Fibroblast of skin of scalp (primary cell): ENCODE measurements around the gene TMEM19.
A peak's percentile ranks its signal among the peaks of the same experiment; 100 is the strongest.

Experiments
- DNase-seq: peaks from one replicate; pipeline ENCODE4 v3.0.0-alpha.2; 2013

Gene TMEM19

GRCh38 chr12:71719647-71720370, 33.9 kb downstream of the TMEM19 start:
- DNase-seq, result no peak

GRCh38 chr12:71721783-71722505, 36.1 kb downstream of the TMEM19 start:
- no peak for DNase-seq

GRCh38 chr12:71725011-71725410, 39.1 kb downstream of the TMEM19 start:
- DNase-seq, result peak; percentile 70

GRCh38 chr12:71726548-71726947, 40.7 kb downstream of the TMEM19 start:
- DNase-seq, result no peak

- DNase-seq, result no peak
Measured at GRCh38 chr12:71727958-71728357, 42.1 kb downstream of the TMEM19 start.

- DNase-seq, result no peak
Measured at GRCh38 chr12:71730936-71731335, 45.1 kb downstream of the TMEM19 start.

- peak; percentile 81 for DNase-seq
Measured at GRCh38 chr12:71731439-71732356, 45.8 kb downstream of the TMEM19 start.

GRCh38 chr12:71732357-71732712, 46.5 kb downstream of the TMEM19 start:
- no peak for DNase-seq

- no peak for DNase-seq
Measured at GRCh38 chr12:71737197-71737596, 51.3 kb downstream of the TMEM19 start.

- no peak for DNase-seq
Measured at GRCh38 chr12:71742998-71743397, 57.1 kb downstream of the TMEM19 start.

GRCh38 chr12:71744522-71745300, 58.8 kb downstream of the TMEM19 start:
- DNase-seq, result no peak

GRCh38 chr12:71746974-71747611, 61.2 kb downstream of the TMEM19 start:
- DNase-seq, result peak; percentile 69

- peak; percentile 29 for DNase-seq
Measured at GRCh38 chr12:71748081-71748850, 62.4 kb downstream of the TMEM19 start.

- DNase-seq, result no peak
Measured at GRCh38 chr12:71749666-71750065, 63.8 kb downstream of the TMEM19 start.

GRCh38 chr12:71752891-71753290, 67.0 kb downstream of the TMEM19 start:
- no peak for DNase-seq
